ENCODE data around the gene CYFIP2.
A peak's percentile ranks its signal among the peaks of the same experiment; 100 is the strongest.
"Not testable (repeated sequence)": the region's sequence is repeated elsewhere in the genome, so short reads cannot be mapped to it uniquely, and the experiment has no call there.

Gene CYFIP2

DNA sequence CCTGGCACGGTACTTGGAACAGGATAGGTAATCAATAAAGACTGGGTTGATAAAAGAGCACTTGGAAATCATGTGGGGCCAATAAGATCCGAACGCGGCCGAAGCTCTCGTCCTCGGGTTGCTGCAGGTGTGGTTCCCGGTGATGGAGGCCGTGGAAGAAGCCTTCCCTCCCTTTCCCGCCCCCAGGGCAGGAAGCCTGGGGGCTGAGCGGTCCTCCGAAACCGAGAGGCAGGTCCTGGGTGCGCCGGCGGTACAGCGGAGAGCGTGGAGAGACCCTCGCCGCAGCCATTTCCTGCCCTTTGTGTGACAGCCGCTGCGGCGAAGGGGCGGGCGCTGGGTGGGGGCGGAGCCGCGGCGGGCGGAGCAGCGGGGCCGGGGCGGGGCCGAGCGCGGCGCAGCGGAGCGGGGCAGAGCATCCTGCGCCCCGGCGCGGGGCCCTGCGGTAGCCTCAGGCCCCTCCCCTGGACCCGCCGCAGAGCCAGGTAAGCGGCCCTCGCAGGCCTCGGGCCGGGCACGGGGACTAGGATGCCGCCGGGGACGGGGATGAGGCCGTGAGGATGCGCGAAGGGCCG is at the start of gene CYFIP2:
CYFIP2 (plus strand) TSS at position 410 of the 572 bp plus-strand sequence. CDS start 19,239 bp downstream, outside the sequence.
- no peak for FAIRE-seq

DNA sequence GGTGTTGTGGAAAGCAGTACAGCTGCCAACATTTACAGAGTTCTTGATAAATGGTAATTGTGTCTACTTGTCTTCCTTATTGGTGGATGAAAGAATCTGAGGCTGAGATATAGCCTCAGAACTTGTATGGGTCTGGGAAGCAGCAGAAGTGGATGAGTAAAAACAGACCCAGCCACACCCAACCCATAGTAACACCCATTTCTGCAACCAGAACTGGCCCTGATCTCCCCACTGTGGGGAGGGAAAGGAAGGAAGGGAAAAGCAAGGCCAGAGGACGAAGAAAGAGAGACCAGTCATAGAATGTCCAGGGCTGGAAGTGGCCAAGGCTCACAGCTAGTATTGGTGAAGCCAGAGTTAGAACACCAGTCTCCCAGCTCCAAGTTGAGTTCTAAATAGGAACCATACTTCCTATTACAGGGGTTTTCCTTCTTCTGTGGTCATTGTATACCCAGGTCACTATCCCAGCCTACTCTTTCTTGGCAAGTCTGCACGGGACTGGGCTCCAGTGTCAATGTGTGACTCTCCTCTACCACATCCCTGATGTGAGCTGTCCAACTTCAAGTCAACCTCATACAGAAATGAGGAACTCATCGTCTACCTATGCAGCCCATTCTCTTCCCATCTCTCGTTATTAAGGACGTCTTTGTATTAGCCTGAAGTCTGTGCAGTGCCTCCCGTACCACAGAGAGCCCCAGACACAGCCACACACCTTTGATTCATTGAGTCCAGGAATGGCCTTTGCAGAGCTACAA is 49.4 kb upstream of the CYFIP2 start:
- no peak for FAIRE-seq

DNA sequence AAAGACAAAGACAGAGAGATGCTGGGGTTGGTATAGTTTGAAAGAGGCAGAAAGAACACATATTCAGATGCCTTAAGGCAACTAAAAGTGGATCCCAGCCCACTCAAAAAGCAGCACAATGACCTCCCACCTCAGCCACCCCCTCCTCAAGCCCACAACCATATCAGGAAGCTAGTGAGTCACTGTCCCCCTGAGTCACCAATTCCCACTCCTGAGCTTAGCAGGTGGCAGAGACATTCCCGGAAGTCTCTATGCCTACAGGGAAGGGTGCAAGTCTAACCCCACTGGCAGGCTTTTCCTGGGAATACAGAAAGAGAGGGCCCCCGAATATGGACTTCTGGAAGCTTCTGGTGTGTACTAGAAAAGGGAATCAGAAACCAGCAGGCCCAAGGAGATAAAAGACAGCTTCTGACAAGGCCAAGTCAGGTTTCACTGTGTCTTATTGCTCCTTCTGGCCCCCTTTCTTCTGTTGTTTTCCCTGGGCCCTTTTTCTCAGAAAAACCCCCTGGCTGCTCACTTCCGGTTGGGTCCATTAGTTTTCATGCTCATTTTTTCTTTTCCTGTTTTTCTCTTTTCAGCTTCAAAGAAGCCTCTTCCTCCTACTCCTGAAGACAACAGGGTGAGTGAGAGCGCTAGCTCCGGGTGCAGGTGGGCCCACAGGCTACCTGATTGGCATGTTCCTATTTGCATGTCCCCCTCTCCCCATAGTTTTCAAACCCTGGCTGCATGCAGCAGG is 48.5 kb upstream of the CYFIP2 start:
- FAIRE-seq, result no peak

DNA sequence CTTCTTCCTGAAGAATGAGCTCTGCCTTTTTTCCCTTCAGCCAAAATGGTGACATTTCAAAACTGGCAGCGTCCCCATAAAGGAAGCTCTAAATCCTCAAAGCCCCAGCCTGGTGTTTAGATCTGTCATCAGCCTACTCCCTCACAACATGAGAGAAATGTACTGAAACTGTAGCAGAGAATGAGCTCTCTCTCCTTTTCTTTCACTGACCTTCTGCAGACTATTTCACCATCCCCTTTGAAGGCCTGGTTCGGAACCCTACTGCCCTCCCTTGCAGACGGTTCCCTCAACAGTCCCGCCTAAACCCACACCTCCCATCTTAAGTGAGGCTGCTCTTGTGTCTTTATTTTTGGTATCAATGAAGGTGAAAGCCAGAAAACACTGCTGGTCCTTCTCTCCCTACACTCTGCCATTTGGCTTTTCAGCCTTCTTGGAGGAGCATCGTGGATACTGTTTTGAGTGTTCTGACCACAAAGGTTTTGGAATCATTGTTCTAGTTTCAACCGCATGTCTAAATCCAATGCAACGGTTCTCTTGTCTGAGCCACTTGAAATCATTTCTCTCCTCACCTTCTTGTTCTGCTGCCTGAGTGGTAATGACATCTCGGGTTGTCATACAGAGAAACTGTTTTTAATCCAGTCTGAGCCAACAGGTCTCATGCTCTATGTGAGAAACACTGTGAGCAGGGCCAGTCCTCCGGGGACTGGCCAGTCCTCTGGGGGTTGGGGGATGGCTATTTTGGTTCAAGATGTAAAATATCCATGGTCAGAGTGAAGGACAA is 46.2 kb upstream of the CYFIP2 start:
- FAIRE-seq, result no peak

DNA sequence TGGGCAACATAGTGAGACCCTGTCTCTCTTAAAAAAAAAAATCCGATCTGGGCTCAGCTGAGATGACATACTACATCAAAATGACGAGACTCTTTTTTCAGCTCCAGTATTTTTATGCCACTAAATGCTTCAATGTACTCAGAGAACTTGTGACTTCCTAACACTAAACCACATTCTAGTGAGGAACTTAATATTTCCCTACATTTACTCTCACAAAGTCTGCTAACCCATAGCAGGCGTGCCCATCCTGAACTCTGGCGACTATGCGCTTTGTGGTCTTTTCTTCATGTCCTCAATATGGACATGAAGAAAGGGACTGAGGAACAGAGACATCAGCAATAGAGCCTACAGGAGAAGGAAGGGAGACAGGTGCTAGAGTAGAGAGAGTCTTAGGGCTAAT is 44.0 kb upstream of the CYFIP2 start:
- no peak for FAIRE-seq

DNA sequence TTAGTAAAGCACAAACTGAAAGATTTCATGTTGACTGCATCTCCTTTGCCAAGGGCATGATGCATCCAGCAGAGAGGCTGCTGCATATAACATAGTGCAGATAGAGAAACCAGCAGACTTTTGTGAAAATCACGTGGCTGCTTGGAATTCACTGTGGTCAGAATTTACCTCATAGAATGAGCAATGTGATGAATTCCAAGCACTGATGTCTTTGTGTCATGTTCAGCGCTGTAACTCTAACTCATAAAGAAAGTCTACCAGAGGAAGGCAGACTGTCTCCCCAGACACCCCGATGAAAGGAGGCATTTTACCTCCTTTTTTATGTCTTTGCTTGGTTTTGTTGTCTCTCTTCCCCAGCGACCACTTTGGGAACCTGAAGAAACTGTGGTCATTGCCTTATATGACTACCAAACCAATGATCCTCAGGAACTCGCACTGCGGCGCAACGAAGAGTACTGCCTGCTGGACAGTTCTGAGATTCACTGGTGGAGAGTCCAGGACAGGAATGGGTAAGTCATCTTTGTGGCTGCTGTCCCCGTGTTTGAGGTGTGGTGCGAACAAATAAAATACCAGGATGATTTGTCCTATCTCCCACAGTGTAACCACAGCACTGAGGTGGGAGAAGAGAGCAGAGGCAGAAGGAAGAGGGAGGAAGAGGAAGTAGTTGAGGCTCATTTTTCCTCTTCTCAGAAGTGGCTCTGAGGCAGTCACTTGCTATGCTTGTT is 43.3 kb upstream of the CYFIP2 start:
- no peak for FAIRE-seq

DNA sequence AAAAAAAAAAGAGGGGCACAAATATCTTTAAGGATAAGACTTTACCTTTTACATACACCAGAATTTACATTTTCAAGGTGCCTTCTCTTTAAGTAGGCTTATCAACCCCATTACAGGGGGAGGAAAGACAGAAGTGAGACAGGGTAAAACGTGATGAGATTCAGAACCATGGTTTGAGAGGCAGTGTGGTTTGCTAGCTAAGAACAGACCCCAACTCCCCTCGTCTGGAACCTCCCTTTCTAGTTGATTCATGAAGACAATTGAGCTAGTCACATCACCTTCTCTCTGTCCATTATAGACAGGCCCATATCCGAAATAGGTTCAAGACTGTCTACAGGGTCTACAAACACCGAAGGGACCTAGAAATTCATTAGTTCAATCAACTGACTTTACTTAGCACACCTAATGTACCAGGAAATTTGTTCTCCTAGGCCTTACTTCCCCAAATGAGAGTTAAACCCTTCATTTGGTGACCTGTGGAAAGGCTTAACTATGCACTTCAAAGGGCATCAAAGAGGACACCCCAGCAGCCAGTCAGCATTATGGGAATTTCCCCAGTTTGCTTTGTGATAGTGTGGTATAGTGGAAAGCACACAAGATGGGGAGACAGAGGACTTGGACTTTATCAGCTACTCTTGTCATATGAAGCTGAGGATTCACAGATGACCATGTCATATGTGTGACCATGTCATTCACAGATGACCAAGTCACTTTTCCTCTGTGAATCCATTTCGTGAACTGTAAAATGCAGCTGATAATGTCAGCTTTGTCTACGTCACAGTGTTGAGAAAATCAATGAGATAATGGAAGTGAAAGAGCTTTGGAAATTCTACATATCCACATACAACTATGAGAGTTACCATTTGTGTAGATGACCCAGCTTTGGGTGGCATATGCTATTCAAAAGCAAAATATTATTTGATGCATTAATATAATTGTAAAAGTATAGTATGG is 40.2 kb upstream of the CYFIP2 start:
- FAIRE-seq, result no peak

DNA sequence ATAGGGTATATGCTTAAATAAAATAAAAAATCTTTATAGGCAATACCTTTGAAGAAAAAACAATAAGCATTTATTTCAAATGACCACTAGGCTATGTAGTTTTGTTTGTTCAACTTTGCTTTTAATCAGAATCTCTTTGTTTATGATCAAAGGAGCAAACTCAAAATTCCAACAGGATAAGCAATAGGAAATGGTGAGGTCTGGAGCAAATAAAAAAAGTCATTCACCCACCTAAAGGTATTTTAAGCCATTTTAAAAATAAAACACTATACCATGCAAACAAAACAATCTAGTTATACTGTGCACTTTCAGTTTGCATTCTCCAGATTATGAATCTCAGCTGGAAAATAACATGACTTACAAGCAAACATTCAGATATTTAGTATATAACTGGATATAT is 35.3 kb upstream of the CYFIP2 start:
- no peak for FAIRE-seq

DNA sequence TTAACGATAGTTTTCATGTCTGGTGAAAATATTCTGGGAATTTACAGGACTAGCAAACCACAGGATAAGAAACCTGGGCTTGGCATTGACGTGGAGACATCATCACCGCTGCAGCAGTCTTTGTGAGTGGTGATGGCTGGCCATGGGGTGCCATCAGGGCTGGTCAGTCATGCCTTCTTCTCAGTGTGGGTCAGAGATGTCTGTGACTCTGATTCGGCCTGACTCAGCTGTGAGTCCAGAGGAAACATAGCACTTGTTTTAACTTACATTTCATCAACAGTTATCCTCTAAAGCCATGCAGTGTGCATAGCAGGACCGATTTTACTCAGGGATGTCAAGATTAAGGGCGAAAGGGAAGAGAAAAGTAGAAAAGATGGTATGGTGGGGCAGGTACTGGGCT is 33.2 kb upstream of the CYFIP2 start:
- FAIRE-seq, result no peak

DNA sequence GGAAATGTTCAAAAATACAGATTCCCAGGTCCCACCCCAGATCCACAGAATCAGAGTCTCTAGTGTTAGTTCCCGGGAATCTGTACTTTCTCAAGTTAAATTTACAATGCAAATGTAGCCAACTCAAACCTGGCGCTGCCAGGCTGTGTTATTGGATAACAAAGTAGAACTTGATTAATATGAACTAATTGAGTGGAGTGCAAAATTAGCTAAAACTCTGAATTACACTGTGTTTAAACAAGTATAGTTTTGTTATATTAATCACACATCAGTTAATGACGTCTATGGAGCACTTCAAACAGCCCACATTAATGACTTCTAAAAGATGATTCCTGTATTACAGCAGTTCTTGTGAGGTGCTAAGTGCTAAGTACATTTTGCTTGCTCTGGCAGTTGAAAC is 32.4 kb upstream of the CYFIP2 start:
- FAIRE-seq, result no peak

DNA sequence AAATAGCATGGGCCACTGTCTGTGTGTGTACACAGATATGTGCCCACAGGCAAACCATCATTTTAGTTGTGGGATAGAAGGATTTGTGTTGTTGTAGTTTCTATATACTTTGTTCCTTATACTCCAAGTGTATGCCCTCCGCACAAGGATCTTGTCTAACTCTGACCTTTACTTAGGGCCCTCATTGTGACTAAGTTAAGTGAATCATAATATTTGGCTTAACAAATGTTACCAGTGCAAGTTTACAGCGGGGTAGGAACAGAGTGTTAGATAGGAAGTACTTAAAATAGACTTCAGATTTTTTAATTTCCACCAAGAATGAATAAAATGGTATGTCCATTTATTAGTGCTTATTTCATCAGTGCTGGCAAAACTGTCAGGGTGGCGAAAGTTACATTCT is 29.5 kb upstream of the CYFIP2 start:
- FAIRE-seq, result no peak

DNA sequence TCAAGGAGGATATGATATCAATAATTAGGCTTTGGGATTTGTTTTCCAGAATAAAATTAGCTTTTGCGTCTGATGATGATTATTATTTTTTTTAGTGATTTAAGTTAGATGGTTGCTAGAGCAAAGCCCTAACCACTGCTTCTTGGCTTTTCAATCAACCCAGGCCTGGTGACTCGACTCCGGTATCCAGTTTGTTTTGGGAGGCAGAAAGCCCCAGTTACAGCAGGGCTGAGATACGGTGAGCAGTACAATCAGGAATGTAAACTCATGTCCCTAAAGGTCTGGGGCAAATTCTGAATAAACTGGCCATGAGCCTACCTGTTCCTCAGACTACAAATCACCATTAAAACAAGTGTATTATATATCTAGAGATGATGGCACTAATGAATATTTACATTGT is 24.4 kb upstream of the CYFIP2 start:
- FAIRE-seq, result no peak

DNA sequence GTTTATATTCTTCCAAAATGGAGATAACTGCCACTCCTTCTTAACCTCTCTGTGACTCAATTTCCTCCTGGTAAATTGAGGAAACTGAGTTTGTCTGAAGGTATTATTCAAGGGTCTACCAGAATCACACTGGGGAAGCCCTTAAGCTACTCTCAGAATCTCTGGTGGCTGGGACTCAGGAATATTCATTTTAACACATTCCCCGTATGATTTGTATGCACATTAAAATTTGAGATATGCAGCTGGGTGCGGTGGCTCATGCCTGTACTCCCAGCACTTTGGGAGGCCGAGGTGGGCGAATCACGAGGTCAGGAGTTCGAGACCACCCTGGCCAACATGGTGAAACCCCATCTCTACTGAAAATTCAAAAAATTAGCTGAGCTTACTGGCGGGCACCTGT is 21.2 kb upstream of the CYFIP2 start:
- not testable (repeated sequence) for FAIRE-seq

DNA sequence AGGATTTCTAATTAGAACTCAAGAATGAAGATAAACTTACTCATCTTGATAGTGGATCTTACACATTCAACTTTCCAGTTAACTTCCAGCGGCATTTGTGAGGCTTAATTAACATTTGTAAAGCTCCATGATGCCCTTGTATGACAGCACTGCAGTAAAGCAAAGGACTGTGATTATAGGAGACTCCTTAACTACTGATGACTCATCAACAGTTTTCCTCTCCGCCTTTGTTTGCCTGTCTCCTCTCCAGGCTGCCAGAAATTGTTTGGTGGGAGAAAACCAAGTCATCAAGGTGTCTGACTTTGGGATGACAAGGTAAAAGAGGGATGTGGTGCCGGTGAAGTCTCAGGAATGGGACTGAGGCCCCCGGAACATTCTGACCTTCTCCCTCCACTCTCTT is 20.4 kb upstream of the CYFIP2 start:
- no peak for FAIRE-seq

DNA sequence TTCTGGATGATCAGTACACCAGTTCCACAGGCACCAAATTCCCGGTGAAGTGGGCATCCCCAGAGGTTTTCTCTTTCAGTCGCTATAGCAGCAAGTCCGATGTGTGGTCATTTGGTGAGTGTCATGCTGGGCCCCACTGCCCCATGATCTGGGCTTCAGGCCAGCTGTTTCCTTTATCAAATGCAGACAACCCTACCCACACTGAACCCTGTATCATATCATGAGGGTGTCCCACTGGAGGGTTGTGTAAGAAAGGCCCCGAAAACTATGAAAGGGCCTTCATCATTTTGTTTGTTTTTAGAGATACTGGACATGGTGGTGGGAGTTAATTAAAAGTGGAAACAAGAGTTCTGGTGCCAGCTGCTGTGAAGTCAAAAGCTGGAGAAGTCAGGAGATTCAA is 20.0 kb upstream of the CYFIP2 start:
- no peak for FAIRE-seq

DNA sequence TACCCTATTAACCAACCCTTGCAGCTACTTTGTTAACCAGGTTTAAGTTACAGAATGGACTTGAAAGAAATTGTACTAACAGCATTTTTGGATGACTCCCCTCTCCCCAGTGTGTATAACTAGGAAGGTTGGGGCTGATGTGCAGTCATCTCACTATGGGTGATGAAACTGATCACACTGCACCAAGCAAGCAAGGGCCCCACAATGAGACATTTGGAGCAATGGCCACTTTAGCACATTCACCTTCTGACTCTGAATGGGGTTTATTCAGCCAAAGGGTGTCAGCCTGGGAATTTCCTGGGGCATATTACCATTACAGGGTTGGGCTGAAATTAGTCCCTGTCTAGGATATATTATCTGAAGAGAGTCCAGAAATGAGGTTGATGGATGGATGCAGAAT is 18.7 kb upstream of the CYFIP2 start:
- FAIRE-seq, result no peak

DNA sequence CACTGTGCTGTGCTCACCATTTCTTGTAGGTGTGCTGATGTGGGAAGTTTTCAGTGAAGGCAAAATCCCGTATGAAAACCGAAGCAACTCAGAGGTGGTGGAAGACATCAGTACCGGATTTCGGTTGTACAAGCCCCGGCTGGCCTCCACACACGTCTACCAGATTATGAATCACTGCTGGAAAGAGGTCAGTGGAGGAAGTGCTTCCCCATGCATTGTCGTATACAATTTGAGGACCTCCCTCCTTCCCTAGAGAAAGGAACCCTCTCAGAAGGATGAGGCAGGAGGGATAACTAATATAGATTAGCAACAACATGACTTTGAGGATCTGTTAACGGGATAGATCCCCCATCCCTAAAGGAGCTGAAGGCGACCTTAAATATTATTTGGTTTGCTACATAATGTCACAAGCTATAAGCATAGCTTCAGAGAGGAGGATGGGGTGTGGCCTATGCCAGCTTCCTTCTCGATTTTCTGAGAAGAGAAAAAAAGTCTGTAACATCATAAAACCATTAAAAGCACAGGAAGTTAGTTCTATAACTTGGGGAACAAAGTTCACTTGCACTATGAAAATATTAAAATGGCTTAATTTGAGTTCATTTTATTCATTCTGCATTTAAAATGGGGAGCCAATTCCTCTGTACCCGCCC is 17.0 kb upstream of the CYFIP2 start:
- FAIRE-seq, result no peak

DNA sequence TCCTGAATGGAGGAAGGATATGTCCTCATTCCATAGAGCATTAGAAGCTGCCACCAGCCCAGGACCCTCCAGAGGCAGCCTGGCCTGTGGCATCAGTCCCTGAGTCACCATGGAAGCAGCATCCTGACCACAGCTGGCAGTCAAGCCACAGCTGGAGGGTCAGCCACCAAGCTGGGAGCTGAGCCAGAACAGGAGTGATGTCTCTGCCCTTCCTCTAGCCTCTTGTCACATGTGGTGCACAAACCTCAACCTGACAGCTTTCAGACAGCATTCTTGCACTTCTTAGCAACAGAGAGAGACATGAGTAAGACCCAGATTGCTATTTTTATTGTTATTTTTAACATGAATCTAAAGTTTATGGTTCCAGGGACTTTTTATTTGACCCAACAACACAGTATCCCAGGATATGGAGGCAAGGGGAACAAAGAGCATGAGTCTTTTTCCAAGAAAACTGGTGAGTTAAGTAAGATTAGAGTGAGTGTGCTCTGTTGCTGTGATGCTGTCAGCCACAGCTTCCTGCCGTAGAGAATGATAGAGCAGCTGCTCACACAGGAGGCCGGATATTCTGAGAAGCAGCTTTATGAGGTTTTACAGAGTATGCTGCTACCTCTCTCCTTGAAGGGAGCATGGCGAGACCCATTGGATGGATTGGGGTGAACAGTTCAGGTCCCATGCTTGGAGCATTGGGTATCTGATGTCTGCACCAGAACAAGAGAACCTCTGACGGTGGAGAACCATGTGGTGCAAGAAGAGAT is 13.0 kb upstream of the CYFIP2 start:
- no peak for FAIRE-seq

DNA sequence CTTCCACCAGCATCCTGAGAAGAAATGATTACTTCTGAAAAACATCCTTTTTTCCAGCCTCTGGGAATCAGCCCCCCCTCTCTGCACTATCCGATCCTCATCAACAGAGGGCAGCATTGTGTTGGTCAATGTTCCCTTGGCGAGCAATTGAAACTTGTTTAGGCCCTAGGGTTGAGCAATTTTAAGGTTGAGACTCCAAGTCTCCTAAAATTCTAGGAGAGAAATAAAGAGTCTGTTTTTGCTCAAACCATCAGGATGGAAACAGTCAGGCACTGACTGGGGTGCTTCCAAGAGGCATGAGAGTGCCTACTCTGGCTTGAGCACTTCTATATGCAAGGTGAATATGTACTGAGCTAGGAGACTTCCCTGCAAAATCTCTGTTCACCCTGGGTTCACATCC is 12.4 kb upstream of the CYFIP2 start:
- FAIRE-seq, result peak; percentile 76

DNA sequence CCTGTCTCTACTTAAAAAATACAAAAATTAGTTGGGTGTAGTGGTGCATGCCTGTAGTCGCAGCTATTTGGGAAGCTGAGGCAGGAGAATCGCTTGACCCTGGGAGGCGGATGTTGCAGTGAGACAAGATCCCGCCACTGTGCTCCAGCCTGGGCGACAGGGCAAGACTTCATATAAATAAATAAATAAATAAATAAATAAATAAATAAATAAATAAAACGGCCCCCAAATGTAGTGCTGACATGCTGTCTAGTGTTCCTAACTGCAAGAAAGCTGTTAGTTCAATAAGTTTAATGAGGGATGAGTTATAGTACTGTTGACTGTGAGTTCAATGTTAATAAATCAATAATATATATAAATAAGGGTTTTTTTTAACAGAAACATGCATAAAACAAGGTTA is 7.5 kb upstream of the CYFIP2 start:
- FAIRE-seq, result no peak
